Fibroblast of villous mesenchyme (primary cell): Measurements from ENCODE around the gene SLC26A5. TPM values are rescaled to one million over a fixed set of nuclear protein-coding genes. Genes with fewer than 3 reads are reported as not detected.

Experiments
- DNase-seq: peaks from one replicate; pipeline ENCODE4 v3.0.0-alpha.2; 2010; ENCODE audit warnings: low read depth
- H3K4me3 ChIP-seq: 2 replicates; pipeline ENCODE4 v1.5.1; 2011; ENCODE audit warnings: low read depth, mild to moderate bottlenecking, low read length
- CTCF ChIP-seq: IDR thresholded peaks from 2 replicates; pipeline ENCODE4 v1.5.1; 2012; ENCODE audit warnings: low read depth, mild to moderate bottlenecking, low read length; ENCODE audit not compliant: insufficient read depth
- total RNA-seq: library from RNA; depleted of rRNA; stranded (reverse); fragments of >200 nt; gene quantifications from 2 replicates; pipeline ENCODE4 v1.2.3, GENCODE V29; 2012

SLC26A5 gene
- total RNA-seq, 1 donor = not detected

DNA sequence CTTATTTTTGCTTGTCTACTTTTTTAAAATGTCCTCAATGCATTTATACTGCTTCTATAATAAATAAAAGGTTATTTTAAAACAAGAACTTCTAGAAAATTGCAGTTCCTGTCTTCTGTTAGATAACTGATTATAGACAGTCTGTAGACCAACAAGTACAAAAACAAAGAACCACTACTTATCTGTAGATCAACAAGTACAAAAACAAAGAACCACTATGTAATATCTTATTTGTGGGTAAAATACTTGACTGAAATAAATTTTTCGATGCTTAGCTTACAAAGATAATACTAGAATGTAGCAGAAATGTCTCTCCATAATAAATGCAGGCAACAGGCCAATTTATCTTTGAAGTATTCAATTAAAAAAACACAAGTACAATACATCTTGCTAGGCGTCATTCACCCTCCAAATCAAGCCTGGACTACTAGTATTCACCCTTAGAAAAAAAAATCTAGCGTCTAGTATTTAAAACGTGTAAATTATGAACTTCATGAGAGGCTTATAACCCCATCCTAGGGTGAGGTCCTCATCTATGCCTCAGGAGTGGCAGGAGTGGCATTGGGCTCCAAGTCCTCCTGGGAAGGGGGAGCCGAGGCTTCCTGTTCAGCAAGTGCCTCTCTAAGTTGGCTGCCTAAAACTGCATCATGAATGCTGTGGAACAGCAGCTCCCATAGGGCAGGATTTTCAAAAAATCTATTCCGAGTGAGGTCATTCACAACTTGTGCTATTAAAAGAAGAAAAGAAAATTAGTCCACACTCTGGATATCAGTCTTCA lies 72.0 kb downstream of the SLC26A5 start:
- H3K4me3 ChIP-seq = no peak overlapping the region
- DNase-seq = no peak
- no peak for TF ChIP-seq CTCF

DNA sequence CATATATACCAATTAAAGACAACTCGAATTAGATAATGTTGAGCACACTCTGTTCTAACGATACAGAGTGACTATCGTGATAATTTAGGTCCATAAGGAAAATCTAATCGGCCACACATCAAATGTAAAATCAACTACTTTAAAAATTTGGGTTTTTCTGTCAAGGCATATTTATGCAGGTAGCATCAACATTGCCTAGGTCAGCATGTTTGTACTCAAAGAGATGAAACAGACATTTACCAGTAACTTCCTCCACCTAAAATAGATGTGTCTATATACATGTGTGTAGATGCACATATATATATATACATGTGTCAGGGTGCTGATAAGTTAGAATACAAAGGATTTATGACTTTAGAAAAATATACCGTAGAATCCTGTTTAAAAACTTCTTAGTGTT lies 76.6 kb downstream of the SLC26A5 start:
- no peak overlapping the region for H3K4me3 ChIP-seq
- no peak for DNase-seq
- no peak for TF ChIP-seq CTCF

DNA sequence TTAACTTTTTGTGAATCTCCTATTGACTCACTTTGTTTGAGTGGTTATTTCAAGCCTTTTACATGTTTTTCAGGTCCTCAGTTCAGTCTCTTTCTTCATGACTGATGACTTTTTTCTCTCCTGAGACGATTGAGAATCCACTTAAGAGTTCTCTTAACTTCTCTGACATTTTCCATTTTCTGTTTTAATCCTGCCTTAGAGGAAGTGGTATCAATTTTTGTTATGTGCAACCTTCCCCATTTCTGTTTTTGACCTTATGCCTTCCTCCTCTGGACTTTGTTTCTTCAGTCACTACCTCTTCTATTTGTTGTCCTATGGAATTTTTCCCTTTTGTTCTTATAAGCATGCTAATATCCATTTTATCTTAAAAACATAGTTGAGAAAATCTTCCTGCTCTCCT lies 96.2 kb downstream of the SLC26A5 start:
- no peak for DNase-seq
- H3K4me3 ChIP-seq = no peak overlapping the region
- no peak for TF ChIP-seq CTCF

- no peak for TF ChIP-seq CTCF
- no peak for DNase-seq
- H3K4me3 ChIP-seq = peak overlapping the region; percentile 90
Observed at GRCh38 chr7:103348959-103349358, 97.0 kb downstream of the SLC26A5 start.

DNA sequence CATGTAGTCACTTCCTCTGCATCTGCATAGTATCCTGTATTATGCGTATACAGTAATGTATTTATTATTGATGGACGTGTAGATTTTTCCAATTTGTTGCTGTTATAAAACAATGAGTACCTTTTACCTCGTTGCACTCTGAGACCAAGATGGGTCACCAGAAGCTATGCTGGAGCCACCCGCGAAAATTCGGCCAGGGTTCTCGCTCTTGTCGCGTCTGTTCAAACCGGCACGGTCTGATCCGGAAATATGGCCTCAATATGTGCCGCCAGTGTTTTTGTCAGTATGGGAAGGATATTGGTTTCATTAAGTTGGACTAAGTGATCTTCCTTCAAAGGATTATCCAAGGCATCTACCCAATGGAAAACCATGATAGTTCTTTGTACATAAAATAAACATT lies 97.6 kb downstream of the SLC26A5 start:
- no peak for TF ChIP-seq CTCF
- peak overlapping the region; percentile 90 for H3K4me3 ChIP-seq
- DNase-seq = no peak

GRCh38 chr7:103347507-103348267 lies 98.3 kb downstream of the SLC26A5 start, which contains the start of gene PSMC2:
Gene PSMC2 (plus strand): TSS chr7:103347643. CDS start chr7:103347712, 69 bp downstream.
- TF ChIP-seq CTCF = no peak
- peak; percentile 94 for DNase-seq
- peak within 1 kb of the TSS; percentile 90 for H3K4me3 ChIP-seq
